ENCODE measurements around the gene ZNF423. TPM values are rescaled to one million over a fixed set of nuclear protein-coding genes. Genes with fewer than 3 reads are reported as not detected.

Gene ZNF423
- total and polyA plus RNA-seq, 2 of the 13 experiments (the other 11 are each of a cell fraction or from before 2014, with no cell fraction given) = 0.07 to 0.31 TPM

DNA sequence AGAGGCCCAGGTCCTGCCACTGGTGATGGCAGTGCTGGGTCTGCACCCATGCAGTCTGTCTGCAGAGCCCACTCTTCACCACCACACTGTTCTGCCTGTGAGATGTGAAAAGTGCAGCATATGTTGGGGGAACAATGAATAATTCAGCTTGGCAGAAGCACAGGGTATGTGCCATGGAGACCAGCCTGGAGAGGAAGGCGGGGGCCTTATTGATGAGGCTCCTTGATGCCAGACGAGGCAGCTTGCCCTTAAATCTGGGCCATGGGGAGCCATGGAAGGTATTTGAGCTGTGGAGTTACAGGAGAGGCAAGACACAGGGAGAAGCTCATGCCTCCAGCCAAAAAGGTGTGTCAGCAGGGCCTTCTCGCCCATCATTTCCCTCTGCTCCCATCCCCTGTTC is 357.6 kb downstream of the ZNF423 start:
- ATAC-seq (no peak), DNase-seq (ENCODE audit: low spot score) (no peak), FAIRE-seq (no peak)
- Histone ChIP-seq H3K27me3 (ENCODE audit: control insufficient read depth in 1 of 2, insufficient read depth in 2 of 2, low read length in 2 of 2) (no peaks in the 10 kb centered on the region; a peak in 3 of 5 replicates), H3K27ac (ENCODE audit: extremely low read length, insufficient read depth, low read length) (no peak overlapping the region), H3K4me1 (ENCODE audit: insufficient read depth, low read length) (peaks cover 6% of the 10 kb centered on the region), H4K20me1 (ENCODE audit: insufficient read depth, low read length) (no peaks in the 10 kb centered on the region), H3K9me3 (ENCODE audit: low read length) (no peaks in the 10 kb centered on the region), H2AFZ (ENCODE audit: low read length) (no peak overlapping the region), H3K79me2 (ENCODE audit: insufficient read depth, low read length) (no peaks in the 10 kb centered on the region), H3K4me3 (replicated peaks in 1 of 3; ENCODE audit: insufficient read depth in 1 of 3, low read depth in 2 of 3, low read length in 3 of 3) (no peak overlapping the region), H3K4me2 (ENCODE audit: low read depth, low read length) (no peak overlapping the region), H3K36me3 (replicated peaks in 1 of 2; ENCODE audit: control insufficient read depth in 1 of 2, insufficient read depth in 2 of 2, low read length in 2 of 2) (no peaks in the 10 kb centered on the region), H3K9ac (ENCODE audit: insufficient read depth, low read depth, low read length) (no peak overlapping the region)
- 33% methylated on average over 2 of the region's 3 CpGs for WGBS (ENCODE audit: low lambda C conversion rate)
- ChIA-PET CTCF (ENCODE audit: low intra/inter-chr PET ratio, low total read pairs) (no interaction called here), POLR2A (no interaction called here)
- in situ Hi-C loops (cut with HindIII; ENCODE audit: extremely low pct_ligation_motif_present, low pct_unique_long_range_greater_than_20kb) = loop anchor here (10.0 kb wide), 1 partner anchor 427 kb away; no protein-coding TSS in a partner anchor
- BruUV-seq (replicated peaks) = no TSS peak
- intact Hi-C loops (cut with micrococcal nuclease; ENCODE audit: unreplicated experiment) = no loop called here
- TF ChIP-seq IKZF4 (CRISPR knock-in tag; IDR thresholded peaks at IDR 0.05; ENCODE audit: borderline replicate concordance, low read depth, not compliant biosample characterization) = no peak
- TF ChIP-seq ZNF224 (CRISPR knock-in tag; IDR thresholded peaks at IDR 0.05) = no peak
- TF ChIP-seq, protein P1, sequence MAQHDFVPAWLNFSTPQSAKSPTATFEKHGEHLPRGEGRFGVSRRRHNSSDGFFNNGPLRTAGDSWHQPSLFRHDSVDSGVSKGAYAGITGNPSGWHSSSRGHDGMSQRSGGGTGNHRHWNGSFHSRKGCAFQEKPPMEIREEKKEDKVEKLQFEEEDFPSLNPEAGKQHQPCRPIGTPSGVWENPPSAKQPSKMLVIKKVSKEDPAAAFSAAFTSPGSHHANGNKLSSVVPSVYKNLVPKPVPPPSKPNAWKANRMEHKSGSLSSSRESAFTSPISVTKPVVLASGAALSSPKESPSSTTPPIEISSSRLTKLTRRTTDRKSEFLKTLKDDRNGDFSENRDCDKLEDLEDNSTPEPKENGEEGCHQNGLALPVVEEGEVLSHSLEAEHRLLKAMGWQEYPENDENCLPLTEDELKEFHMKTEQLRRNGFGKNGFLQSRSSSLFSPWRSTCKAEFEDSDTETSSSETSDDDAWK (CRISPR knock-in tag; IDR thresholded peaks at IDR 0.05) = no peak
- no peak for TF ChIP-seq ATAD3A (CRISPR knock-in tag; IDR thresholded peaks at IDR 0.05)
- no peak for TF ChIP-seq PLSCR1 (CRISPR knock-in tag; IDR thresholded peaks at IDR 0.05; ENCODE audit: borderline replicate concordance)
- TF ChIP-seq, protein P2, sequence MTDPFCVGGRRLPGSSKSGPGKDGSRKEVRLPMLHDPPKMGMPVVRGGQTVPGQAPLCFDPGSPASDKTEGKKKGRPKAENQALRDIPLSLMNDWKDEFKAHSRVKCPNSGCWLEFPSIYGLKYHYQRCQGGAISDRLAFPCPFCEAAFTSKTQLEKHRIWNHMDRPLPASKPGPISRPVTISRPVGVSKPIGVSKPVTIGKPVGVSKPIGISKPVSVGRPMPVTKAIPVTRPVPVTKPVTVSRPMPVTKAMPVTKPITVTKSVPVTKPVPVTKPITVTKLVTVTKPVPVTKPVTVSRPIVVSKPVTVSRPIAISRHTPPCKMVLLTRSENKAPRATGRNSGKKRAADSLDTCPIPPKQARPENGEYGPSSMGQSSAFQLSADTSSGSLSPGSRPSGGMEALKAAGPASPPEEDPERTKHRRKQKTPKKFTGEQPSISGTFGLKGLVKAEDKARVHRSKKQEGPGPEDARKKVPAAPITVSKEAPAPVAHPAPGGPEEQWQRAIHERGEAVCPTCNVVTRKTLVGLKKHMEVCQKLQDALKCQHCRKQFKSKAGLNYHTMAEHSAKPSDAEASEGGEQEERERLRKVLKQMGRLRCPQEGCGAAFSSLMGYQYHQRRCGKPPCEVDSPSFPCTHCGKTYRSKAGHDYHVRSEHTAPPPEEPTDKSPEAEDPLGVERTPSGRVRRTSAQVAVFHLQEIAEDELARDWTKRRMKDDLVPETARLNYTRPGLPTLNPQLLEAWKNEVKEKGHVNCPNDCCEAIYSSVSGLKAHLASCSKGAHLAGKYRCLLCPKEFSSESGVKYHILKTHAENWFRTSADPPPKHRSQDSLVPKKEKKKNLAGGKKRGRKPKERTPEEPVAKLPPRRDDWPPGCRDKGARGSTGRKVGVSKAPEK (CRISPR knock-in tag; IDR thresholded peaks at IDR 0.05; ENCODE audit: borderline replicate concordance) = no peak
- TF ChIP-seq MZF1 (CRISPR knock-in tag; IDR thresholded peaks at IDR 0.05; ENCODE audit: borderline replicate concordance) = no peak
- no peak for TF ChIP-seq SRSF9 (IDR thresholded peaks at IDR 0.05; ENCODE audit: borderline replicate concordance, insufficient read depth, low read depth, low read length, poor library complexity, severe bottlenecking)
- no peak for TF ChIP-seq ZNF3 (CRISPR knock-in tag; IDR thresholded peaks at IDR 0.05)
- TF ChIP-seq MATR3 (CRISPR knock-in tag; IDR thresholded peaks at IDR 0.05) = no peak
- TF ChIP-seq, protein P3, sequence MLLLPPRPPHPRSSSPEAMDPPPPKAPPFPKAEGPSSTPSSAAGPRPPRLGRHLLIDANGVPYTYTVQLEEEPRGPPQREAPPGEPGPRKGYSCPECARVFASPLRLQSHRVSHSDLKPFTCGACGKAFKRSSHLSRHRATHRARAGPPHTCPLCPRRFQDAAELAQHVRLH (CRISPR knock-in tag; IDR thresholded peaks at IDR 0.05; ENCODE audit: borderline replicate concordance, low read depth) = no peak
- TF ChIP-seq ZNF670 (CRISPR knock-in tag; IDR thresholded peaks at IDR 0.05; ENCODE audit: borderline replicate concordance) = no peak
- TF ChIP-seq ARID2 (CRISPR knock-in tag; IDR thresholded peaks at IDR 0.05; ENCODE audit: borderline replicate concordance) = no peak
- TF ChIP-seq ZNF260 (CRISPR knock-in tag; IDR thresholded peaks at IDR 0.05; ENCODE audit: borderline replicate concordance, low read depth) = no peak

Measured in HepG2 (cell line).